Ishikawa (cell line): Measurements from ENCODE around the gene FAM120A.

Experiments used
- NFIC ChIP-seq: IDR thresholded peaks from 2 replicates; pipeline ENCODE4 v1.6.1; 2012
- TAF1 ChIP-seq: IDR thresholded peaks from 2 replicates; pipeline ENCODE4 v1.6.1; 2012; ENCODE audit warnings: low read depth, mild to moderate bottlenecking
- TCF12 ChIP-seq: IDR thresholded peaks from 2 replicates; pipeline ENCODE4 v1.6.1; 2012; ENCODE audit warnings: low read depth
- ZBTB7A ChIP-seq: IDR thresholded peaks from 2 replicates; pipeline ENCODE4 v1.6.1; 2012; ENCODE audit warnings: low read depth
- TF ChIP-seq, protein P1 (sequence below): IDR thresholded peaks from 2 replicates; pipeline ENCODE4 v1.6.1; 2012

- no peak for TF ChIP-seq NFIC
- no peak for TF ChIP-seq TAF1
- TF ChIP-seq TCF12 = no peak
- TF ChIP-seq ZBTB7A = no peak
- TF ChIP-seq, protein P1, sequence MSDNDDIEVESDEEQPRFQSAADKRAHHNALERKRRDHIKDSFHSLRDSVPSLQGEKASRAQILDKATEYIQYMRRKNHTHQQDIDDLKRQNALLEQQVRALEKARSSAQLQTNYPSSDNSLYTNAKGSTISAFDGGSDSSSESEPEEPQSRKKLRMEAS = no peak
Observed at GRCh38 chr9:93598647-93599241, 147.3 kb downstream of the FAM120A start.
